Chondrocyte (in vitro differentiated cells): ENCODE measurements around the gene BET1. TPM values are rescaled to one million over a fixed set of nuclear protein-coding genes. Genes with fewer than 3 reads are reported as not detected.

Source experiments
- DNase-seq: peaks from one replicate; pipeline ENCODE4 v3.0.0; 2021; ENCODE audit warnings: mixed read lengths, low spot score
- H3K27ac Mint-ChIP-seq: one replicate; pipeline ENCODE4 v1.8.0; 2021; ENCODE audit warnings: mild to moderate bottlenecking, moderate library complexity, mixed read lengths; ENCODE audit not compliant: unreplicated experiment
- H3K27me3 Mint-ChIP-seq: 2 replicates; pipeline ENCODE4 v1.8.0; 2021; ENCODE audit warnings: low read depth, mixed read lengths
- H3K36me3 Mint-ChIP-seq: 2 replicates; pipeline ENCODE4 v1.8.0; 2021; ENCODE audit warnings: low read depth, mixed read lengths
- H3K4me1 Mint-ChIP-seq: 2 replicates; pipeline ENCODE4 v1.8.0; 2021; ENCODE audit warnings: low read depth, mild to moderate bottlenecking, mixed read lengths
- H3K4me3 Mint-ChIP-seq: one replicate; pipeline ENCODE4 v1.8.0; 2021; ENCODE audit warnings: mild to moderate bottlenecking, moderate library complexity, mixed read lengths; ENCODE audit not compliant: unreplicated experiment
- H3K9me3 Mint-ChIP-seq: 2 replicates; pipeline ENCODE4 v1.8.0; 2021; ENCODE audit warnings: low read depth, mixed read lengths
- CTCF ChIP-seq: fragments of 200-600 bp; sonication (generic); IDR thresholded peaks from 2 replicates; pipeline ENCODE4 v1.5.0; 2021; ENCODE audit warnings: antibody characterized with exemption, mild to moderate bottlenecking, moderate library complexity
- total RNA-seq: library from RNA; stranded (reverse); gene quantifications from 3 replicates; pipeline ENCODE4 v1.2.1, GENCODE V29; 2021

The BET1 gene
- total RNA-seq, 1 donor from 2014 or later, result 28.4 TPM

- Mint-ChIP-seq H3K27me3 (no peaks in the 10 kb centered on the region), H3K4me3 (no peak overlapping the region), H3K4me1 (peaks cover 17% of the 10 kb centered on the region), H3K36me3 (no peaks in the 10 kb centered on the region), H3K9me3 (no peaks in the 10 kb centered on the region), H3K27ac (no peak overlapping the region)
- DNase-seq, result no peak
- no peak for TF ChIP-seq CTCF
Measured at GRCh38 chr7:93985101-93985500, 19.1 kb downstream of the BET1 start.

GRCh38 chr7:93984024-93984423 is 20.1 kb downstream of the BET1 start:
- Mint-ChIP-seq H3K4me1 (peaks cover 17% of the 10 kb centered on the region), H3K9me3 (no peaks in the 10 kb centered on the region)

GRCh38 chr7:93981480-93981874 is 22.7 kb downstream of the BET1 start:
- Mint-ChIP-seq H3K4me1 (peaks cover 17% of the 10 kb centered on the region), H3K9me3 (no peaks in the 10 kb centered on the region), H3K36me3 (no peaks in the 10 kb centered on the region), H3K27me3 (no peaks in the 10 kb centered on the region), H3K27ac (peak overlapping the region; percentile 34), H3K4me3 (no peak overlapping the region)
- DNase-seq, result no peak
- TF ChIP-seq CTCF, result no peak

More at GRCh38 chr7:93984024-93984423, 20.1 kb downstream of the BET1 start:
- Mint-ChIP-seq H3K4me3 (no peak overlapping the region), H3K27ac (no peak overlapping the region), H3K36me3 (no peaks in the 10 kb centered on the region), H3K27me3 (no peaks in the 10 kb centered on the region)
- DNase-seq, result no peak
- no peak for TF ChIP-seq CTCF

GRCh38 chr7:93980744-93981479 is 23.2 kb downstream of the BET1 start:
- peak overlapping the region; percentile 49 for H3K27ac Mint-ChIP-seq

More at GRCh38 chr7:93980744-93981479, 23.2 kb downstream of the BET1 start:
- Mint-ChIP-seq H3K4me3 (no peak overlapping the region), H3K9me3 (no peaks in the 10 kb centered on the region), H3K27me3 (no peaks in the 10 kb centered on the region), H3K36me3 (no peaks in the 10 kb centered on the region), H3K4me1 (peaks cover 17% of the 10 kb centered on the region)
- no peak for TF ChIP-seq CTCF
- no peak for DNase-seq
